Measurements from ENCODE around the gene SNRPE. TPM values are rescaled to one million over a fixed set of nuclear protein-coding genes. Genes with fewer than 3 reads are reported as not detected.

The SNRPE gene
- 64.6 and 85.9 TPM in 2 replicates for total RNA-seq

GRCh38 chr1:203861379-203862184, at the start of gene SNRPE:
SNRPE (plus strand) TSS chr1:203861599; CDS start chr1:203861660, 61 bp downstream.

Other genes starting within 250 kb of the SNRPE start
- gene ATP2B4, start 234.8 kb upstream of the SNRPE start, total RNA-seq: 44.8 and 62.0 TPM in 2 replicates
- not detected in 2 replicates for gene LAX1, start 96.4 kb upstream of the SNRPE start, total RNA-seq
- 12.6 and 20.1 TPM in 2 replicates for gene ZBED6, start 66.0 kb upstream of the SNRPE start, total RNA-seq
- 50.0 and 75.2 TPM in 2 replicates for gene ZC3H11A, start 66.0 kb upstream of the SNRPE start, total RNA-seq
- gene SOX13, start 211.5 kb downstream of the SNRPE start, total RNA-seq: 6.0 and 10.8 TPM in 2 replicates

Measured in cardiac atrium fibroblast (primary cell).